Measurements from ENCODE around the gene DRG2. TPM values are rescaled to one million over a fixed set of nuclear protein-coding genes. Genes with fewer than 3 reads are reported as not detected.

DRG2 gene
- total and polyA plus RNA-seq, 2 of the 13 experiments (the other 11 are each of a cell fraction or from before 2014, with no cell fraction given): 20.1 to 26.6 TPM

DNA sequence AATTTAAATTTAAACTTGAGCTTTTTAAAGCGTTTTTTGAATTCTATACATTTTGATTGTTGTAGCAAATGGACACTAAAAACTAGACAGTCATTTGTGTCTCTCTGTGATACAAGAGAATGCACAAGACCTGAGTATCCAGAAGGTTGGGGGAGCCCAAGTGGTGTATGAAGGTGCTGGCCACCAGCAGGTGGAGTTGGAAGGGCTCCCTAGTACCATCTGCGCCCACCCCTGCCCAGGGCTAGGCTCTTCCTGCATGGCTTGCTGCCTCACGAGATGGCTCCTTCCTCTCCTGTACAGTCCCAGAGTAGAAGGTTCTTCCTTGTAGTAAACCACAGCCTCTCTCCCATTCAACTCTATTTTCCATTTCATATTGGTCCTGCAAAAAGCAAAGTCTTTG lies 31.5 kb upstream of the DRG2 start:
- no peak for ATAC-seq
- ChIA-PET CTCF (ENCODE audit: low intra/inter-chr PET ratio, low total read pairs) (no interaction called here), POLR2A (no interaction called here)
- Histone ChIP-seq H3K79me2 (ENCODE audit: insufficient read depth, low read length) (no peaks in the 10 kb centered on the region), H4K20me1 (ENCODE audit: insufficient read depth, low read length) (no peaks in the 10 kb centered on the region), H3K4me3 (replicated peaks in 1 of 3; ENCODE audit: insufficient read depth in 1 of 3, low read depth in 2 of 3, low read length in 3 of 3) (no peak overlapping the region), H3K4me2 (ENCODE audit: low read depth, low read length) (no peak overlapping the region), H2AFZ (ENCODE audit: low read length) (no peak overlapping the region), H3K9me3 (ENCODE audit: low read length) (no peaks in the 10 kb centered on the region), H3K4me1 (ENCODE audit: insufficient read depth, low read length) (no peaks in the 10 kb centered on the region), H3K36me3 (replicated peaks in 1 of 2; ENCODE audit: control insufficient read depth in 1 of 2, insufficient read depth in 2 of 2, low read length in 2 of 2) (peaks cover 11 to 49% of the 10 kb centered on the region in 2 experiments; a peak in 4 of 5 replicates), H3K9ac (ENCODE audit: insufficient read depth, low read depth, low read length) (no peak overlapping the region), H3K27me3 (ENCODE audit: control insufficient read depth in 1 of 2, insufficient read depth in 2 of 2, low read length in 2 of 2) (no peaks in the 10 kb centered on the region), H3K27ac (ENCODE audit: extremely low read length, insufficient read depth, low read length) (no peak overlapping the region)
- no TSS peak for BruUV-seq (replicated peaks)
- TF ChIP-seq SP4 (CRISPR knock-in tag; IDR thresholded peaks at IDR 0.05): no peak
- no peak for TF ChIP-seq PHF8 (CRISPR knock-in tag; IDR thresholded peaks at IDR 0.05)
- TF ChIP-seq, protein P1, sequence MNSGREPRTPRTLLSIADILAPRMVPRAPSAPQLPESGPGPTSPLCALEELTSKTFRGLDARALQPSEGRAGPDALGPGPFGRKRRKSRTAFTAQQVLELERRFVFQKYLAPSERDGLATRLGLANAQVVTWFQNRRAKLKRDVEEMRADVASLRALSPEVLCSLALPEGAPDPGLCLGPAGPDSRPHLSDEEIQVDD (CRISPR knock-in tag; IDR thresholded peaks at IDR 0.05; ENCODE audit: borderline replicate concordance): no peak
- no peak for TF ChIP-seq ELF4 (CRISPR knock-in tag; IDR thresholded peaks at IDR 0.05; ENCODE audit: borderline replicate concordance)
- TF ChIP-seq, protein P2, sequence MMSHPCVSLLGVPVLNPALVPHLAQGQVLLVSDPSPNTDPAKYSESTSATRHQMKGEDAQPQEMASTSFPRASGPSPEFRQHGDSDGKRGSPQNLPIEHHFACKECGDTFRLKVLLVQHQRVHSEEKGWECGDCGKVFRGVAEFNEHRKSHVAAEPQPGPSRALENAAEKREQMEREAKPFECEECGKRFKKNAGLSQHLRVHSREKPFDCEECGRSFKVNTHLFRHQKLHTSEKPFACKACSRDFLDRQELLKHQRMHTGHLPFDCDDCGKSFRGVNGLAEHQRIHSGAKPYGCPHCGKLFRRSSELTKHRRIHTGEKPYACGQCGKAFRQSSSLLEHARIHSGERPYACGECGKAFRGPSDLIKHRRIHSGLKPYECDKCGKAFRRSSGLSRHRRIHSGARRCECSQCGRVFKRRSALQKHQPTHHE (CRISPR knock-in tag; IDR thresholded peaks at IDR 0.05; ENCODE audit: borderline replicate concordance): no peak
- TF ChIP-seq, protein P3, sequence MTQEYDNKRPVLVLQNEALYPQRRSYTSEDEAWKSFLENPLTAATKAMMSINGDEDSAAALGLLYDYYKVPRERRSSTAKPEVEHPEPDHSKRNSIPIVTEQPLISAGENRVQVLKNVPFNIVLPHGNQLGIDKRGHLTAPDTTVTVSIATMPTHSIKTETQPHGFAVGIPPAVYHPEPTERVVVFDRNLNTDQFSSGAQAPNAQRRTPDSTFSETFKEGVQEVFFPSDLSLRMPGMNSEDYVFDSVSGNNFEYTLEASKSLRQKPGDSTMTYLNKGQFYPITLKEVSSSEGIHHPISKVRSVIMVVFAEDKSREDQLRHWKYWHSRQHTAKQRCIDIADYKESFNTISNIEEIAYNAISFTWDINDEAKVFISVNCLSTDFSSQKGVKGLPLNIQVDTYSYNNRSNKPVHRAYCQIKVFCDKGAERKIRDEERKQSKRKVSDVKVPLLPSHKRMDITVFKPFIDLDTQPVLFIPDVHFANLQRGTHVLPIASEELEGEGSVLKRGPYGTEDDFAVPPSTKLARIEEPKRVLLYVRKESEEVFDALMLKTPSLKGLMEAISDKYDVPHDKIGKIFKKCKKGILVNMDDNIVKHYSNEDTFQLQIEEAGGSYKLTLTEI (CRISPR knock-in tag; conservative IDR thresholded peaks at IDR 0.05): no peak
- TF ChIP-seq, protein P4, sequence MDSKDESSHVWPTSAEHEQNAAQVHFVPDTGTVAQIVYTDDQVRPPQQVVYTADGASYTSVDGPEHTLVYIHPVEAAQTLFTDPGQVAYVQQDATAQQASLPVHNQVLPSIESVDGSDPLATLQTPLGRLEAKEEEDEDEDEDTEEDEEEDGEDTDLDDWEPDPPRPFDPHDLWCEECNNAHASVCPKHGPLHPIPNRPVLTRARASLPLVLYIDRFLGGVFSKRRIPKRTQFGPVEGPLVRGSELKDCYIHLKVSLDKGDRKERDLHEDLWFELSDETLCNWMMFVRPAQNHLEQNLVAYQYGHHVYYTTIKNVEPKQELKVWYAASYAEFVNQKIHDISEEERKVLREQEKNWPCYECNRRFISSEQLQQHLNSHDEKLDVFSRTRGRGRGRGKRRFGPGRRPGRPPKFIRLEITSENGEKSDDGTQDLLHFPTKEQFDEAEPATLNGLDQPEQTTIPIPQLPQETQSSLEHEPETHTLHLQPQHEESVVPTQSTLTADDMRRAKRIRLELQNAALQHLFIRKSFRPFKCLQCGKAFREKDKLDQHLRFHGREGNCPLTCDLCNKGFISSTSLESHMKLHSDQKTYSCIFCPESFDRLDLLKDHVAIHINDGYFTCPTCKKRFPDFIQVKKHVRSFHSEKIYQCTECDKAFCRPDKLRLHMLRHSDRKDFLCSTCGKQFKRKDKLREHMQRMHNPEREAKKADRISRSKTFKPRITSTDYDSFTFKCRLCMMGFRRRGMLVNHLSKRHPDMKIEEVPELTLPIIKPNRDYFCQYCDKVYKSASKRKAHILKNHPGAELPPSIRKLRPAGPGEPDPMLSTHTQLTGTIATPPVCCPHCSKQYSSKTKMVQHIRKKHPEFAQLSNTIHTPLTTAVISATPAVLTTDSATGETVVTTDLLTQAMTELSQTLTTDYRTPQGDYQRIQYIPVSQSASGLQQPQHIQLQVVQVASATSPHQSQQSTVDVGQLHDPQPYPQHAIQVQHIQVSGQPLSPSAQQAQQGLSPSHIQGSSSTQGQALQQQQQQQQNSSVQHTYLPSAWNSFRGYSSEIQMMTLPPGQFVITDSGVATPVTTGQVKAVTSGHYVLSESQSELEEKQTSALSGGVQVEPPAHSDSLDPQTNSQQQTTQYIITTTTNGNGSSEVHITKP (CRISPR knock-in tag; IDR thresholded peaks at IDR 0.05; ENCODE audit: low read depth): no peak
- intact Hi-C loops (cut with micrococcal nuclease; ENCODE audit: unreplicated experiment) (no loop called here), in situ Hi-C loops (cut with HindIII; ENCODE audit: extremely low pct_ligation_motif_present, low pct_unique_long_range_greater_than_20kb) (no loop called here)
- no peak for FAIRE-seq
- WGBS (ENCODE audit: low lambda C conversion rate): 88% methylated on average over 3 of the region's 3 CpGs
- DNase-seq (ENCODE audit: low spot score): no peak

Measured in HepG2 (cell line).